H1 (cell line): ENCODE data around the gene KLHL17. TPM values are rescaled to one million over a fixed set of nuclear protein-coding genes. Genes with fewer than 3 reads are reported as not detected.

ENCODE experiments used
- CTCF ChIA-PET: fragments of 300-600 bp; sonication (Branson Sonifier 250); formaldehyde crosslinking; loops from one replicate; lab custom pipeline; 2021; ENCODE audit not compliant: partially characterized antibody; lab: Charles Lee
- POLR2A ChIA-PET: fragments of 300-600 bp; sonication (Branson Sonifier 250); formaldehyde crosslinking; loops from one replicate; lab custom pipeline; 2021; ENCODE audit warnings: inconsistent platforms; ENCODE audit not compliant: partially characterized antibody; lab: Charles Lee
- DNase-seq, 2 experiments: peaks; one replicate each; pipeline versions ENCODE4 v3.0.0 to v3.0.0-alpha.2; 2010 to 2022; ENCODE audit warnings: low spot score in 2 of 2, low read depth in 1 of 2, mixed read lengths in 1 of 2
- FAIRE-seq: peaks from 2 replicates; lab custom pipeline; 2011; peaks lifted over from hg19 to GRCh38; lab: Jason Lieb, UNC
- H2AFZ ChIP-seq: 2 replicates; pipeline ENCODE4 v1.8.1; 2012; ENCODE audit warnings: low read length, inconsistent platforms
- H2AK5ac ChIP-seq: 2 replicates; pipeline ENCODE4 v1.6.1; 2013; ENCODE audit warnings: low read depth, low read length
- H2BK120ac ChIP-seq: replicated peaks from 2 replicates; pipeline ENCODE3; 2013; ENCODE audit warnings: low read depth, low read length, inconsistent platforms
- H2BK12ac ChIP-seq: 2 replicates; pipeline ENCODE4 v1.6.1; 2013; ENCODE audit warnings: low read depth, low read length
- H2BK15ac ChIP-seq: 2 replicates; pipeline ENCODE4 v1.6.1; 2013; ENCODE audit warnings: low read length
- H2BK20ac ChIP-seq: 2 replicates; pipeline ENCODE4 v1.6.1; 2013; ENCODE audit warnings: low read length
- H2BK5ac ChIP-seq: 2 replicates; pipeline ENCODE4 v1.6.1; 2013; ENCODE audit warnings: low read depth, low read length
- H3K14ac ChIP-seq: 2 replicates; pipeline ENCODE4 v1.6.1; 2013; ENCODE audit warnings: inconsistent platforms; ENCODE audit not compliant: insufficient read length
- H3K18ac ChIP-seq: 2 replicates; pipeline ENCODE4 v1.6.1; 2013; ENCODE audit warnings: low read length; ENCODE audit errors: extremely low read depth
- H3K23ac ChIP-seq: 2 replicates; pipeline ENCODE4 v1.6.1; 2013; ENCODE audit warnings: inconsistent platforms; ENCODE audit not compliant: insufficient read length
- H3K23me2 ChIP-seq: 2 replicates; pipeline ENCODE4 v1.6.1; 2013; ENCODE audit warnings: low read depth, low read length
- H3K27ac ChIP-seq: 2 replicates; pipeline ENCODE4 v1.6.1; 2011; ENCODE audit warnings: low read depth, low read length, inconsistent platforms
- H3K27me3 ChIP-seq, 4 experiments: replicated peaks in 1 of 4; 1 replicate in 1 of 4; 2 replicates in 3 of 4; pipeline versions ENCODE4 v1.6.1 to v1.8.1; 2011 to 2013; ENCODE audit warnings: low read length in 3 of 4, mild to moderate bottlenecking in 3 of 4, inconsistent platforms in 2 of 4, mixed read lengths in 2 of 4, moderate library complexity in 1 of 4; ENCODE audit not compliant: control insufficient read depth in 3 of 4, insufficient read depth in 3 of 4; ENCODE audit errors: extremely low read depth in 1 of 4
- H3K36me3 ChIP-seq, 4 experiments: 2 replicates each; pipeline versions ENCODE4 v1.6.1 to v1.8.1; 2011 to 2013; ENCODE audit warnings: mild to moderate bottlenecking in 4 of 4, low read length in 3 of 4, moderate library complexity in 2 of 4, control low read depth in 1 of 4, inconsistent platforms in 1 of 4; ENCODE audit not compliant: insufficient read depth in 4 of 4, control insufficient read depth in 2 of 4
- H3K4ac ChIP-seq: replicated peaks from 2 replicates; pipeline ENCODE3; 2013; ENCODE audit warnings: low read length, low read depth, mixed read lengths, inconsistent platforms; ENCODE audit not compliant: insufficient read length
- H3K4me1 ChIP-seq, 4 experiments: replicated peaks in 1 of 4; 1 replicate in 1 of 4; 2 replicates in 3 of 4; pipeline versions ENCODE4 v1.6.1 to v1.8.1; 2011 to 2013; ENCODE audit warnings: low read length in 3 of 4, inconsistent platforms in 2 of 4, mixed read lengths in 1 of 4; ENCODE audit not compliant: insufficient read depth in 4 of 4, control insufficient read depth in 3 of 4
- H3K4me2 ChIP-seq, 2 experiments: 2 replicates each; pipeline versions ENCODE4 v1.6.1 to v1.8.1; 2011 to 2013; ENCODE audit warnings: low read depth in 2 of 2, low read length in 2 of 2, control low read depth in 1 of 2, inconsistent platforms in 1 of 2, mild to moderate bottlenecking in 1 of 2; ENCODE audit not compliant: insufficient read depth in 1 of 2
- H3K4me3 ChIP-seq, 4 experiments: fragments of 200-600, 300-600 bp in 1 of 4; sonication (generic), shearing (Covaris generic), sonication (Bioruptor Twin) in 1 of 4; 2 replicates each; pipeline versions ENCODE4 v1.5.1 to v1.8.1; 2011 to 2016; ENCODE audit warnings: low read length in 4 of 4, low read depth in 3 of 4, control low read depth in 2 of 4, inconsistent platforms in 2 of 4, mild to moderate bottlenecking in 2 of 4, mixed read lengths in 1 of 4, moderate library complexity in 1 of 4; ENCODE audit not compliant: insufficient read depth in 2 of 4; ENCODE audit errors: extremely low read depth in 1 of 4
- H3K56ac ChIP-seq: replicated peaks from 2 replicates; pipeline ENCODE3; 2013; ENCODE audit warnings: low read depth, mild to moderate bottlenecking, mixed read lengths, low read length, inconsistent platforms; ENCODE audit not compliant: insufficient read length
- H3K79me1 ChIP-seq: 2 replicates; pipeline ENCODE4 v1.6.1; 2013; ENCODE audit warnings: low read depth, low read length, control low read depth
- H3K79me2 ChIP-seq, 2 experiments: 2 replicates each; pipeline versions ENCODE4 v1.6.1 to v1.8.1; 2012 to 2013; ENCODE audit warnings: low read length in 2 of 2, mild to moderate bottlenecking in 2 of 2, inconsistent platforms in 1 of 2; ENCODE audit not compliant: insufficient read depth in 2 of 2, control insufficient read depth in 1 of 2
- H3K9ac ChIP-seq, 4 experiments: replicated peaks in 1 of 4; 1 replicate in 1 of 4; 2 replicates in 3 of 4; pipeline versions ENCODE4 v1.6.1 to v1.8.1; 2011 to 2013; ENCODE audit warnings: low read depth in 3 of 4, low read length in 3 of 4, control low read depth in 2 of 4, mild to moderate bottlenecking in 2 of 4, moderate library complexity in 2 of 4, inconsistent platforms in 1 of 4; ENCODE audit errors: extremely low read depth in 1 of 4
- H3K9me3 ChIP-seq, 2 experiments: 2 replicates each; pipeline versions ENCODE4 v1.6.1 to v1.8.1; 2012 to 2013; ENCODE audit warnings: mild to moderate bottlenecking in 2 of 2, moderate library complexity in 2 of 2, control low read depth in 1 of 2, inconsistent platforms in 1 of 2, low read depth in 1 of 2, low read length in 1 of 2, mixed read lengths in 1 of 2; ENCODE audit not compliant: insufficient read depth in 2 of 2
- H4K20me1 ChIP-seq, 2 experiments: replicated peaks in 1 of 2; 2 replicates each; pipeline versions ENCODE3 to v1.8.1; 2011 to 2013; ENCODE audit warnings: inconsistent platforms in 2 of 2, low read length in 2 of 2, mild to moderate bottlenecking in 1 of 2; ENCODE audit not compliant: insufficient read depth in 2 of 2, control insufficient read depth in 1 of 2
- H4K5ac ChIP-seq: 2 replicates; pipeline ENCODE4 v1.6.1; 2013; ENCODE audit warnings: low read length, low read depth, mixed read lengths, inconsistent platforms; ENCODE audit not compliant: insufficient read length
- H4K8ac ChIP-seq: 2 replicates; pipeline ENCODE4 v1.8.0; 2013; ENCODE audit warnings: mild to moderate bottlenecking, moderate library complexity, low read length, inconsistent platforms; ENCODE audit not compliant: insufficient read depth; ENCODE audit errors: extremely low read depth
- H4K91ac ChIP-seq: replicated peaks from 2 replicates; pipeline ENCODE3; 2013; ENCODE audit warnings: low read length, mixed read lengths, inconsistent platforms; ENCODE audit not compliant: insufficient read length
- ASH2L ChIP-seq: fragments of 200-600, 300-600 bp; sonication (generic); IDR thresholded peaks from one replicate; pipeline ENCODE4 v1.7.1; 2017; ENCODE audit warnings: low read length
- CBX5 ChIP-seq: fragments of 300-800, 300-1000 bp; sonication (generic); IDR thresholded peaks from 2 replicates; pipeline ENCODE4 v1.7.1; 2016; ENCODE audit warnings: antibody characterized with exemption, low read length, low read depth
- CEBPB ChIP-seq: IDR thresholded peaks from 2 replicates; pipeline ENCODE4 v1.6.1; 2012; ENCODE audit warnings: low read depth, low read length
- CREB1 ChIP-seq: IDR thresholded peaks from 2 replicates; pipeline ENCODE4 v1.6.1; 2012; ENCODE audit warnings: inconsistent platforms
- EP300 ChIP-seq, 2 experiments: IDR thresholded peaks; 1 replicate in 1 of 2; 2 replicates in 1 of 2; pipeline ENCODE4 v1.6.1; 2011 to 2012; ENCODE audit warnings: low read depth in 2 of 2, low read length in 2 of 2, mild to moderate bottlenecking in 2 of 2, borderline replicate concordance in 1 of 2, inconsistent platforms in 1 of 2, moderate library complexity in 1 of 2
- HDAC6 ChIP-seq: IDR thresholded peaks from one replicate; pipeline ENCODE4 v1.7.1; 2012; ENCODE audit warnings: low read depth, mild to moderate bottlenecking, inconsistent platforms, low read length, moderate library complexity
- JUN ChIP-seq: IDR thresholded peaks from 2 replicates; pipeline ENCODE4 v1.6.1; 2011; ENCODE audit warnings: low read depth, mild to moderate bottlenecking, improper control_type of control experiment, low read length
- KDM1A ChIP-seq: fragments of 200-600, 300-600 bp; sonication (generic); IDR thresholded peaks from 2 replicates; pipeline ENCODE4 v1.7.1; 2016; ENCODE audit warnings: mild to moderate bottlenecking, low read length, borderline replicate concordance
- MAFK ChIP-seq: IDR thresholded peaks from 2 replicates; pipeline ENCODE4 v1.6.1; 2012; ENCODE audit warnings: low read depth, mild to moderate bottlenecking, improper control_type of control experiment, low read length
- NRF1 ChIP-seq: IDR thresholded peaks from 2 replicates; pipeline ENCODE4 v1.6.1; 2011; ENCODE audit warnings: mild to moderate bottlenecking, low read depth, low read length, improper control_type of control experiment
- POLR2AphosphoS5 ChIP-seq: IDR thresholded peaks from 2 replicates; pipeline ENCODE4 v1.6.1; 2011; ENCODE audit warnings: low read depth, low read length
- POU5F1 ChIP-seq: IDR thresholded peaks from 2 replicates; pipeline ENCODE4 v1.6.1; 2011; ENCODE audit warnings: low read depth, mild to moderate bottlenecking, low read length, moderate library complexity
- RAD21 ChIP-seq, 2 experiments: IDR thresholded peaks in 1 of 2; conservative IDR thresholded peaks in 1 of 2; 2 replicates each; pipeline ENCODE4 v1.6.1; 2011; ENCODE audit warnings: low read depth in 2 of 2, low read length in 2 of 2, improper control_type of control experiment in 1 of 2, inconsistent platforms in 1 of 2, mild to moderate bottlenecking in 1 of 2, moderate library complexity in 1 of 2
- SIN3A ChIP-seq, 2 experiments: IDR thresholded peaks in 1 of 2; conservative IDR thresholded peaks in 1 of 2; 2 replicates each; pipeline ENCODE4 v1.6.1; 2011 to 2012; ENCODE audit warnings: low read length in 2 of 2, improper control_type of control experiment in 1 of 2, low read depth in 1 of 2, mild to moderate bottlenecking in 1 of 2
- SP4 ChIP-seq: IDR thresholded peaks from 2 replicates; pipeline ENCODE4 v1.6.1; 2012; ENCODE audit warnings: low read length, inconsistent platforms
- WGBS, 2 experiments: shearing (Covaris generic) in 1 of 2; methylation state at CpG; one replicate each; pipeline versions ENCODE4 v1.1.6 to v1.1.7; 2013 to 2015; ENCODE audit warnings: low lambda C conversion rate in 2 of 2, mixed read lengths in 2 of 2, inconsistent platforms in 1 of 2, low coverage in 1 of 2, missing lambda C conversion rate in 1 of 2; ENCODE audit not compliant: insufficient replicate concordance in 2 of 2, insufficient coverage in 1 of 2, insufficient read length in 1 of 2; ENCODE audit errors: extremely low coverage in 1 of 2, missing lambda C conversion rate in 1 of 2; 5-methylcytosine and 5-hydroxymethylcytosine counted together
- polyA plus RNA-seq, 7 experiments: library from polyadenylated mRNA; depleted of rRNA in 3 of 7; stranded (reverse) in 5 of 7; unstranded in 2 of 7; fragments of >200 nt in 5 of 7; fragments of 200-250 nt in 2 of 7; gene quantifications; 1 replicate in 5 of 7; 2 replicates in 1 of 7; 4 replicates in 1 of 7; pipeline versions ENCODE4 v1.2.1 to v1.2.3, GENCODE V29; 2011 to 2013; ENCODE audit warnings: missing spikeins in 2 of 7, mixed read lengths in 2 of 7
- total RNA-seq: library from RNA; stranded (reverse); fragmentation: NEBNext Ultra II Directional; extraction: Animal tissue kit (Norgen Biotek cat#: 25700); gene quantifications from 2 replicates; pipeline ENCODE4 v1.2.1, GENCODE V29; 2021

The KLHL17 gene
- total and polyA plus RNA-seq, 2 of the 8 experiments (the other 6 are each of a cell fraction or from before 2014, with no cell fraction given): 32.6 to 36.1 TPM

- POLR2A ChIA-PET: interaction anchor here (0.6 to 1.1 kb wide), 2 partner anchors 27 to 29 kb away, joined by 3 read pairs; no protein-coding TSS in a partner anchor
- CTCF ChIA-PET: interaction anchor here (0.9 to 1.4 kb wide), 4 partner anchors 18 to 29 kb away, joined by 3 to 6 read pairs (median 4); no protein-coding TSS in a partner anchor
- Histone ChIP-seq H3K23ac (no peak overlapping the region), H4K8ac (no peak overlapping the region), H2BK15ac (no peak overlapping the region), H4K5ac (no peak overlapping the region), H2BK120ac (no peak overlapping the region), H3K14ac (no peak overlapping the region), H3K56ac (no peak overlapping the region), H3K27ac (no peak overlapping the region), H3K18ac (no peak overlapping the region), H2AK5ac (no peak overlapping the region), H2BK12ac (no peak overlapping the region), H3K27me3 (peaks cover 66 to 87% (median 85%) of the 10 kb centered on the region in 4 experiments), H3K23me2 (no peaks in the 10 kb centered on the region), H3K4ac (no peak overlapping the region), H3K9me3 (no peaks in the 10 kb centered on the region), H3K79me1 (no peaks in the 10 kb centered on the region), H3K4me2 (no peak overlapping the region), H3K4me3 (no peak overlapping the region), H2BK5ac (no peak overlapping the region), H4K91ac (no peak overlapping the region), H2AFZ (no peak overlapping the region), H3K9ac (no peak overlapping the region), H3K36me3 (no peaks in the 10 kb centered on the region), H3K79me2 (no peaks in the 10 kb centered on the region), H2BK20ac (no peak overlapping the region), H3K4me1 (peaks cover 2 to 13% (median 9%) of the 10 kb centered on the region in 4 experiments), H4K20me1 (peaks cover 14 to 22% of the 10 kb centered on the region in 2 experiments)
- WGBS, 2 experiments: 52% methylated on average over 10 of the region's 10 CpGs; no CpG with 5 or more reads in 1 of the 2 experiments
- DNase-seq (no peak), FAIRE-seq (no peak)
- no peak for TF ChIP-seq POU5F1
- no peak for TF ChIP-seq SP4
- TF ChIP-seq JUN: no peak
- TF ChIP-seq CBX5: no peak
- TF ChIP-seq MAFK: no peak
- TF ChIP-seq CEBPB: no peak
- TF ChIP-seq EP300 (IDR thresholded peaks at IDR 0.05; ENCODE audit: borderline replicate concordance in 1 of 2, low read depth in 2 of 2, low read length in 2 of 2): no peak
- no peak for TF ChIP-seq RAD21 (IDR thresholded peaks at IDR 0.05 in 1 of 2, conservative IDR thresholded peaks at IDR 0.05 in 1 of 2; ENCODE audit: low read depth in 2 of 2, low read length in 2 of 2)
- no peak for TF ChIP-seq KDM1A
- no peak for TF ChIP-seq HDAC6
- TF ChIP-seq ASH2L: no peak
- TF ChIP-seq NRF1: no peak
- no peak for TF ChIP-seq POLR2AphosphoS5
- no peak for TF ChIP-seq SIN3A (conservative IDR thresholded peaks at IDR 0.05 in 1 of 2, IDR thresholded peaks at IDR 0.05 in 1 of 2; ENCODE audit: low read depth in 1 of 2, low read length in 2 of 2)
- no peak for TF ChIP-seq CREB1
These were observed 26.8 kb upstream of the KLHL17 start for GRCh38 chr1:933603-933940.
